ENCODE results near the gene RYR3.

DNA sequence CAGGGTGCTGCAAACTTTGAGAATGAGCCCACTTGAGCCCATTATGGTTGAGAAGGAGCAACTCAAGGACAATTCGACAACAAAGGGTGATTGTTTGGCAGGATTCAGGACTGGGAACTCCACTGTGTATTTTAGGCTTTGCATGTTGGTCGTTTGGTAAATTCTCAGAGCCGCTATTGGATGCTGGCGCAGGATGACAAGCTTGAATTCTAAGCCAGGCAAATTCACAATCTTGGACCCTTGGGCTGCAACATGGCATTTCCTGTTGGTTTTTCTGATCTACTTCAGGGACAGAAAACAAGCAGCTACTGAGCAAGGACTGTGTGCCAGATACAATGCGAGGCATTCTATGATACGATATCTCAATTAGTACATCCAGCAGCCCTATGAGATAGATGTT, 82.8 kb downstream of the RYR3 start:
- TF ChIP-seq, protein P1, sequence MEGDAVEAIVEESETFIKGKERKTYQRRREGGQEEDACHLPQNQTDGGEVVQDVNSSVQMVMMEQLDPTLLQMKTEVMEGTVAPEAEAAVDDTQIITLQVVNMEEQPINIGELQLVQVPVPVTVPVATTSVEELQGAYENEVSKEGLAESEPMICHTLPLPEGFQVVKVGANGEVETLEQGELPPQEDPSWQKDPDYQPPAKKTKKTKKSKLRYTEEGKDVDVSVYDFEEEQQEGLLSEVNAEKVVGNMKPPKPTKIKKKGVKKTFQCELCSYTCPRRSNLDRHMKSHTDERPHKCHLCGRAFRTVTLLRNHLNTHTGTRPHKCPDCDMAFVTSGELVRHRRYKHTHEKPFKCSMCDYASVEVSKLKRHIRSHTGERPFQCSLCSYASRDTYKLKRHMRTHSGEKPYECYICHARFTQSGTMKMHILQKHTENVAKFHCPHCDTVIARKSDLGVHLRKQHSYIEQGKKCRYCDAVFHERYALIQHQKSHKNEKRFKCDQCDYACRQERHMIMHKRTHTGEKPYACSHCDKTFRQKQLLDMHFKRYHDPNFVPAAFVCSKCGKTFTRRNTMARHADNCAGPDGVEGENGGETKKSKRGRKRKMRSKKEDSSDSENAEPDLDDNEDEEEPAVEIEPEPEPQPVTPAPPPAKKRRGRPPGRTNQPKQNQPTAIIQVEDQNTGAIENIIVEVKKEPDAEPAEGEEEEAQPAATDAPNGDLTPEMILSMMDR (CRISPR knock-in tag; IDR thresholded peaks at IDR 0.05) = no peak
- TF ChIP-seq POLR2A (IDR thresholded peaks at IDR 0.05; ENCODE audit: insufficient read depth in 1 of 2, low read depth in 2 of 2, low read length in 2 of 2) = no peak
- TF ChIP-seq HNF4A (CRISPR knock-in tag; IDR thresholded peaks at IDR 0.05) = no peak
- TF ChIP-seq, protein P2, sequence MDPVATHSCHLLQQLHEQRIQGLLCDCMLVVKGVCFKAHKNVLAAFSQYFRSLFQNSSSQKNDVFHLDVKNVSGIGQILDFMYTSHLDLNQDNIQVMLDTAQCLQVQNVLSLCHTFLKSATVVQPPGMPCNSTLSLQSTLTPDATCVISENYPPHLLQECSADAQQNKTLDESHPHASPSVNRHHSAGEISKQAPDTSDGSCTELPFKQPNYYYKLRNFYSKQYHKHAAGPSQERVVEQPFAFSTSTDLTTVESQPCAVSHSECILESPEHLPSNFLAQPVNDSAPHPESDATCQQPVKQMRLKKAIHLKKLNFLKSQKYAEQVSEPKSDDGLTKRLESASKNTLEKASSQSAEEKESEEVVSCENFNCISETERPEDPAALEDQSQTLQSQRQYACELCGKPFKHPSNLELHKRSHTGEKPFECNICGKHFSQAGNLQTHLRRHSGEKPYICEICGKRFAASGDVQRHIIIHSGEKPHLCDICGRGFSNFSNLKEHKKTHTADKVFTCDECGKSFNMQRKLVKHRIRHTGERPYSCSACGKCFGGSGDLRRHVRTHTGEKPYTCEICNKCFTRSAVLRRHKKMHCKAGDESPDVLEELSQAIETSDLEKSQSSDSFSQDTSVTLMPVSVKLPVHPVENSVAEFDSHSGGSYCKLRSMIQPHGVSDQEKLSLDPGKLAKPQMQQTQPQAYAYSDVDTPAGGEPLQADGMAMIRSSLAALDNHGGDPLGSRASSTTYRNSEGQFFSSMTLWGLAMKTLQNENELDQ (CRISPR knock-in tag; IDR thresholded peaks at IDR 0.05; ENCODE audit: borderline replicate concordance) = no peak
- no peak for TF ChIP-seq ZNF274 (CRISPR knock-in tag; IDR thresholded peaks at IDR 0.05)
- no peak for TF ChIP-seq ZNF816 (CRISPR knock-in tag; IDR thresholded peaks at IDR 0.05; ENCODE audit: borderline replicate concordance)
- TF ChIP-seq MTA1 (CRISPR knock-in tag; IDR thresholded peaks at IDR 0.05; ENCODE audit: borderline replicate concordance) = no peak
- TF ChIP-seq GABPA (IDR thresholded peaks at IDR 0.05; ENCODE audit: low read depth, low read length) = no peak
- TF ChIP-seq GABPA (CRISPR knock-in tag; IDR thresholded peaks at IDR 0.05; ENCODE audit: low read depth) = no peak
- no peak for TF ChIP-seq CBX5 (CRISPR knock-in tag; IDR thresholded peaks at IDR 0.05; ENCODE audit: borderline replicate concordance)
- TF ChIP-seq SOX5 (CRISPR knock-in tag; IDR thresholded peaks at IDR 0.05; ENCODE audit: borderline replicate concordance) = no peak
- TF ChIP-seq ARID2 (CRISPR knock-in tag; IDR thresholded peaks at IDR 0.05; ENCODE audit: borderline replicate concordance) = no peak
- TF ChIP-seq BRCA1 (CRISPR knock-in tag; IDR thresholded peaks at IDR 0.05) = no peak
- no peak for TF ChIP-seq TARDBP (CRISPR knock-in tag; IDR thresholded peaks at IDR 0.05)
- no peak for TF ChIP-seq NR2F1 (CRISPR knock-in tag; IDR thresholded peaks at IDR 0.05)

Data from HepG2 (cell line).